HFFc6 (cell line): ENCODE results near the gene CSMD2. TPM values are rescaled to one million over a fixed set of nuclear protein-coding genes. Genes with fewer than 3 reads are reported as not detected.
A peak's percentile ranks its signal among the peaks of the same experiment; 100 is the strongest.

ENCODE experiments used
- DNase-seq: peaks from one replicate; pipeline ENCODE4 v3.0.0-alpha.2; 2018
- H3K27ac Mint-ChIP-seq: 2 replicates; pipeline ENCODE4 v1.8.0; 2020; ENCODE audit warnings: mild to moderate bottlenecking, mixed read lengths
- H3K27me3 Mint-ChIP-seq: 2 replicates; pipeline ENCODE4 v1.8.0; 2021; ENCODE audit warnings: mild to moderate bottlenecking, moderate library complexity, mixed read lengths; ENCODE audit not compliant: insufficient read depth
- H3K36me3 Mint-ChIP-seq: 2 replicates; pipeline ENCODE4 v1.8.0; 2021; ENCODE audit warnings: low read depth, mixed read lengths
- H3K4me1 Mint-ChIP-seq: 2 replicates; pipeline ENCODE4 v1.8.0; 2020; ENCODE audit warnings: low read depth, mixed read lengths
- H3K4me3 Mint-ChIP-seq: 2 replicates; pipeline ENCODE4 v1.8.0; 2020; ENCODE audit warnings: mild to moderate bottlenecking, moderate library complexity, mixed read lengths
- H3K9me3 Mint-ChIP-seq: 2 replicates; pipeline ENCODE4 v1.8.0; 2020; ENCODE audit warnings: mild to moderate bottlenecking, mixed read lengths
- total RNA-seq, 6 experiments: library from RNA; stranded (reverse); fragmentation: NEBNext Ultra II Directional; extraction: Animal tissue kit (Norgen Biotek cat#: 25700); gene quantifications; 2 replicates in 1 of 6; 3 replicates in 5 of 6; pipeline ENCODE4 v1.2.3, GENCODE V29; 2021
- TF ChIP-seq, protein P1 (sequence below): fragments of 200-600 bp; sonication (generic); IDR thresholded peaks from 2 replicates; pipeline ENCODE4 v1.5.0; 2021; ENCODE audit warnings: antibody characterized with exemption, mild to moderate bottlenecking

CSMD2 gene
- total RNA-seq, 6 experiments from 2014 or later: 0.77 to 3.2 (median 1.2) TPM

DNA sequence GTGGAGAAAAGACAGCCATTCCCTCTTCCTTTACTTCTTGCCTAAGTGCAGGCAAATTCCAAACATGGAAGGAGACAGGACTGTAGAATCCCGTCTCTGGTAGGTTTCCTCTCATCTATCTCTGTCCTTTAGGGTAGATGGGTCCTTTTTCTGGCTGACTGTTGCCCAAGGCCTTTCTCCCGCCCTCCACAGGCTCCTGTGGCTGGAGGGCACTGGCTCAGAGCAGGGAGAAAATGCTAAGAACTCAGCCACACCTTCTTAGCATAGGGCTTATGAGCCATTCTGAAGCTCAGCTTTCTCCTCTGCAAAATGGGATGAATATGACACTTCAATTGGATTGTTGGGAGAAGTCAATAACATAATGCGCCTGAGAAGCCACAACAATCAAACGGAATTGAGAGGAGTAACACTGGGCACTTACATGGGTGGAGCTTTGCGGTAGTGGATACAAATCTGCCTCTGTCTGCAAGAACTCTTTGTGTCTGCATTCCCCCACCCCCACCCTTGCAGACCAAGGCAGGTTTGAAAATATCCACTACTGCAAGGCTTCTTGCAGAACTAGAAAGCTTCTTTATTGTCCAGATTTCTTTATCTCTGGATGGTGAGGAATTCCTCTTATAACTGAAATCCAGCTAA, 94.7 kb downstream of the CSMD2 start:
- H3K4me1 Mint-ChIP-seq: peaks cover 27% of the 10 kb centered on the region; the same call in 1 of the 2 replicates
- no peaks in the 10 kb centered on the region; the same call in none of the 2 replicates for H3K27me3 Mint-ChIP-seq
- TF ChIP-seq, protein P1, sequence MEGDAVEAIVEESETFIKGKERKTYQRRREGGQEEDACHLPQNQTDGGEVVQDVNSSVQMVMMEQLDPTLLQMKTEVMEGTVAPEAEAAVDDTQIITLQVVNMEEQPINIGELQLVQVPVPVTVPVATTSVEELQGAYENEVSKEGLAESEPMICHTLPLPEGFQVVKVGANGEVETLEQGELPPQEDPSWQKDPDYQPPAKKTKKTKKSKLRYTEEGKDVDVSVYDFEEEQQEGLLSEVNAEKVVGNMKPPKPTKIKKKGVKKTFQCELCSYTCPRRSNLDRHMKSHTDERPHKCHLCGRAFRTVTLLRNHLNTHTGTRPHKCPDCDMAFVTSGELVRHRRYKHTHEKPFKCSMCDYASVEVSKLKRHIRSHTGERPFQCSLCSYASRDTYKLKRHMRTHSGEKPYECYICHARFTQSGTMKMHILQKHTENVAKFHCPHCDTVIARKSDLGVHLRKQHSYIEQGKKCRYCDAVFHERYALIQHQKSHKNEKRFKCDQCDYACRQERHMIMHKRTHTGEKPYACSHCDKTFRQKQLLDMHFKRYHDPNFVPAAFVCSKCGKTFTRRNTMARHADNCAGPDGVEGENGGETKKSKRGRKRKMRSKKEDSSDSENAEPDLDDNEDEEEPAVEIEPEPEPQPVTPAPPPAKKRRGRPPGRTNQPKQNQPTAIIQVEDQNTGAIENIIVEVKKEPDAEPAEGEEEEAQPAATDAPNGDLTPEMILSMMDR: no peak
- H3K9me3 Mint-ChIP-seq: peaks cover 4% of the 10 kb centered on the region; the same call in 1 of the 2 replicates
- H3K27ac Mint-ChIP-seq: no peak overlapping the region
- DNase-seq: no peak
- H3K36me3 Mint-ChIP-seq: no peaks in the 10 kb centered on the region
- H3K4me3 Mint-ChIP-seq: no peak overlapping the region

DNA sequence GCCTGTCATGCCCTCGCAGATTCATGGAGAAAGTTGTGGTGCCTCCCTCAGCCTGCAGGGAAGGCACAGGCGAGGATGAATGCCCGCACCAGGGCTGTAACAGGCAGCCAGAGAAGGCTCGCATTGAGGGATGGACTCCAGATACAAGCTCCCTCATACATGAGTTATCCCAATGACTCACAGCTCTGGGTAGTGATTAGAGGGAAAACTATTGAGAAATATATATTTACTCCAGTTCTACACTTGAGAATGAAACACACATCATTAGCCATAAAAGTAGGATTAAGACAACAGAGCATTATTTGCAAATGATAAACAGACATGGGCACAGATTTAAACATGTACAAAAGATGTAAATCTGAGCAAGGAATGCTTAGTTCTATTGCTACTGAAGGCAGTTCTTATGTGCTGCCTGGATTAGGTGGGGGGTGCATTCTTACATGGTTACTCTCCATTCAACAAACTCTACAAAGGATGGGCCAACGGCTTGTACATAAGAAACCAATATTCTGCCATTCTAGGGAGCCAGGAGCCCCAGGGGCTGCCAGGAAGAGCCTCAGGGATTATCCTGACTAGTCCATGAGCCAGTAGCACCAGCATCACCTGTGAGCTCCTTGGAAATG, 97.9 kb downstream of the CSMD2 start:
- DNase-seq: peak; percentile 84
- peaks cover 27% of the 10 kb centered on the region; the same call in 1 of the 2 replicates for H3K4me1 Mint-ChIP-seq
- H3K36me3 Mint-ChIP-seq: peaks cover 5% of the 10 kb centered on the region; the same call in 1 of the 2 replicates
- H3K27ac Mint-ChIP-seq: no peak overlapping the region
- peak overlapping the region; percentile 16; the same call in 1 of the 2 replicates for H3K4me3 Mint-ChIP-seq
- H3K27me3 Mint-ChIP-seq: no peaks in the 10 kb centered on the region; the same call in none of the 2 replicates
- peaks cover 13% of the 10 kb centered on the region for H3K9me3 Mint-ChIP-seq
- TF ChIP-seq, protein P1: no peak

DNA sequence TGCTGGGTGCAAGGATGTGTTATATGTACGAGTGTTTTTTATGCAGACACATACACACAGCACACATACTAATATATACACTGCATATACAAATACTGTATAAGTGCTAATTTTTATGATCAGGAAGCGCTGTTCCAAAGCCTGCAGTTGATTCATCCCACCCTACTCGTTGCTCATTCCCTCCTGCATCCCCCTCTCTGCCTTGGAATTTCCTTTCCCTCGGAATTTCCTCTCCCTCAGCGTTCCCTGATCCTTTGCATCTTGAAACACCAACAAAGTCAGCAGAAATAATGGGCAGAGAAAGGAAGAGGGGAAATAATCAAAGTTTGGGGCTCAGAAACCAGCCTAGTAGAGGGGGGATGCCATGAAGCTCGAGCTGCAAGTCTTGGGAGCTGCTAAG, 98.9 kb downstream of the CSMD2 start:
- Mint-ChIP-seq H3K36me3 (peaks cover 5% of the 10 kb centered on the region; the same call in 1 of the 2 replicates), H3K27ac (no peak overlapping the region), H3K9me3 (peaks cover 13% of the 10 kb centered on the region), H3K27me3 (no peaks in the 10 kb centered on the region; the same call in none of the 2 replicates), H3K4me3 (0 out of 2 replicates have a peak overlapping the region, but pooled peaks have one; percentile 10), H3K4me1 (peaks cover 27% of the 10 kb centered on the region; the same call in 1 of the 2 replicates)
- TF ChIP-seq, protein P1: no peak
- DNase-seq: no peak

DNA sequence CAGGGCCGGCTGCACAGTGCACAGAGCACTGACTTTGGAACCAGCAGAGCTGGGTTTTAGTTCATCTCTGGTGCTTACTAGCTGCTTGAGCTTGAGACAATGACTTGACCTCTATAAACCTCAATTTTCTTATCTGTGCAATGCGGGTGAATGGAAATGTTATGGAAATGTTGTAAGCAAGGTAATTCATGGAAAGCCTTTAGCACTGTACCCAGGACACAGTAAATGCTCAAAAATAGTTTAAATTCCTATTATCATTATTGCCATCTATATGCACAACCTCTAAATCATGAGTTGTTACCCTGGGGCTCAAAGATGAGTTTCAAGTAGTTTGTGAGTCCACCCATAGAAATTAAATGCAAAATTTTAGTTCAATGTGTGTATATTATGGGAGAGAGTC, 99.5 kb downstream of the CSMD2 start:
- no peak for DNase-seq
- TF ChIP-seq, protein P1: no peak
- Mint-ChIP-seq H3K36me3 (peaks cover 5% of the 10 kb centered on the region; the same call in 1 of the 2 replicates), H3K27ac (no peak overlapping the region), H3K4me3 (no peak overlapping the region), H3K27me3 (no peaks in the 10 kb centered on the region; the same call in none of the 2 replicates), H3K9me3 (peaks cover 13% of the 10 kb centered on the region), H3K4me1 (peaks cover 27% of the 10 kb centered on the region; the same call in 1 of the 2 replicates)

DNA sequence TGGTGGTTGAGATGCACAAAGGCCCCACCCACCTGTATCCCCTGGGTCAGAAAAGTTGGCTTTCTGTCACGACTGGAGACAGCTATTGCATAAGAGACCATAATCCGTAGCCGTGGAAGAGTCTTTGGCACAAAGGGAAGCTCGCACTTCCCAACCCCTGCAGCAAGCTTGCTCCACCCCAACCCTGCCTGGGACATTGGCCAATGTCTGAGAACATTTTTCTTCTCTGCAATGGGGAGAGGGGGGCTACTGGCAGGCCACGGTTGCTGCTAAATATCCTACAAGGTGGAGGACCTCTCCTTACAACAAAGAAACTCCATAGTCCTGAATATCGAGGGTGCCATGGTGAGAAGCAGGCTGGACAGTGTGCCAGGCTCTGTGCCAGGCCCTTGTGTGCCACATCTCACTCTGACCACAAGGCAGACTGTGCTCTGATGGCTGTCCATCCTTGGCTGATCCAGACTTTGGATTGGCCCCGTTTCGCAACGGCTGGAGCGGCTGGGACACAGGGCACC, 104.1 kb downstream of the CSMD2 start:
- Mint-ChIP-seq H3K9me3 (peaks cover 23% of the 10 kb centered on the region), H3K27ac (no peak overlapping the region), H3K4me1 (peaks cover 1% of the 10 kb centered on the region; the same call in 1 of the 2 replicates), H3K36me3 (peaks cover 5% of the 10 kb centered on the region; the same call in 1 of the 2 replicates), H3K4me3 (no peak overlapping the region), H3K27me3 (peaks cover 6% of the 10 kb centered on the region)
- TF ChIP-seq, protein P1: no peak
- DNase-seq: no peak
